Spinal cord (tissue), 10 donors: ENCODE measurements around the gene CELSR1. TPM values are rescaled to one million over a fixed set of nuclear protein-coding genes. Genes with fewer than 3 reads are reported as not detected.

Experiments used
- DNase-seq, 6 donors: peaks; one replicate each; pipeline versions ENCODE4 v3.0.0 to v3.0.0-alpha.2; 2013 to 2015; ENCODE audit warnings: low spot score in 6 of 6, low read depth in 4 of 6
- H3K27ac ChIP-seq: one replicate; pipeline ENCODE4 v1.5.1; 2013; ENCODE audit warnings: low read depth, low read length, control low read depth
- H3K27me3 ChIP-seq: one replicate; pipeline ENCODE4 v1.6.1; 2013; ENCODE audit warnings: low read length; ENCODE audit not compliant: control insufficient read depth, insufficient read depth
- H3K36me3 ChIP-seq: one replicate; pipeline ENCODE4 v1.6.1; 2013; ENCODE audit warnings: low read length; ENCODE audit not compliant: control insufficient read depth, insufficient read depth
- H3K4me1 ChIP-seq: one replicate; pipeline ENCODE4 v1.6.1; 2013; ENCODE audit warnings: low read length; ENCODE audit not compliant: control insufficient read depth, insufficient read depth
- H3K4me3 ChIP-seq: one replicate; pipeline ENCODE4 v1.5.1; 2013; ENCODE audit warnings: low read depth, low read length, control low read depth
- H3K9me3 ChIP-seq: one replicate; pipeline ENCODE4 v1.6.1; 2013; ENCODE audit warnings: low read length; ENCODE audit not compliant: control insufficient read depth, insufficient read depth
- WGBS: methylation state at CpG from one replicate; pipeline ENCODE4 v1.1.5; 2013; ENCODE audit warnings: missing lambda C conversion rate; ENCODE audit not compliant: insufficient coverage; 5-methylcytosine and 5-hydroxymethylcytosine counted together
- polyA plus RNA-seq, 2 donors: library from polyadenylated mRNA; unstranded; fragments of 120-200 nt; gene quantifications; one replicate each; pipeline ENCODE4 v1.2.1, GENCODE V29; 2013; ENCODE audit not compliant: insufficient read length in 2 of 2
- total RNA-seq, 2 donors: library from RNA; depleted of rRNA in 1 of 2; stranded (reverse); fragments of 120-200 nt in 1 of 2; fragments of >200 nt in 1 of 2; gene quantifications; one replicate each; pipeline versions ENCODE4 v1.2.3 to v1.2.4, GENCODE V29; 2013 to 2014
- donor health status: healthy.

The CELSR1 gene
- total and polyA plus RNA-seq, 4 donors, result 2.9 to 8.2 (median 6.6) TPM

GRCh38 chr22:46451741-46452140 lies 85.7 kb downstream of the CELSR1 start:
- DNase-seq, result peak in 1 of 6 donors; percentile 63
- 63% methylated on average over 11 of the region's 12 CpGs for WGBS
- H3K9me3 ChIP-seq, result no peaks in the 10 kb centered on the region

GRCh38 chr22:46450931-46451561 lies 86.4 kb downstream of the CELSR1 start:
- no peaks in the 10 kb centered on the region for H3K9me3 ChIP-seq
- H3K36me3 ChIP-seq, result peaks cover 9% of the 10 kb centered on the region
- no peak overlapping the region for H3K27ac ChIP-seq
- H3K27me3 ChIP-seq, result no peaks in the 10 kb centered on the region
- no peak overlapping the region for H3K4me3 ChIP-seq
- no peak for DNase-seq
- peaks cover 37% of the 10 kb centered on the region for H3K4me1 ChIP-seq
- 85% methylated on average over 14 of the region's 15 CpGs for WGBS

More at GRCh38 chr22:46451741-46452140, 85.7 kb downstream of the CELSR1 start:
- Histone ChIP-seq H3K36me3 (peaks cover 9% of the 10 kb centered on the region), H3K4me1 (peaks cover 37% of the 10 kb centered on the region), H3K27ac (no peak overlapping the region), H3K27me3 (no peaks in the 10 kb centered on the region), H3K4me3 (no peak overlapping the region)

DNA sequence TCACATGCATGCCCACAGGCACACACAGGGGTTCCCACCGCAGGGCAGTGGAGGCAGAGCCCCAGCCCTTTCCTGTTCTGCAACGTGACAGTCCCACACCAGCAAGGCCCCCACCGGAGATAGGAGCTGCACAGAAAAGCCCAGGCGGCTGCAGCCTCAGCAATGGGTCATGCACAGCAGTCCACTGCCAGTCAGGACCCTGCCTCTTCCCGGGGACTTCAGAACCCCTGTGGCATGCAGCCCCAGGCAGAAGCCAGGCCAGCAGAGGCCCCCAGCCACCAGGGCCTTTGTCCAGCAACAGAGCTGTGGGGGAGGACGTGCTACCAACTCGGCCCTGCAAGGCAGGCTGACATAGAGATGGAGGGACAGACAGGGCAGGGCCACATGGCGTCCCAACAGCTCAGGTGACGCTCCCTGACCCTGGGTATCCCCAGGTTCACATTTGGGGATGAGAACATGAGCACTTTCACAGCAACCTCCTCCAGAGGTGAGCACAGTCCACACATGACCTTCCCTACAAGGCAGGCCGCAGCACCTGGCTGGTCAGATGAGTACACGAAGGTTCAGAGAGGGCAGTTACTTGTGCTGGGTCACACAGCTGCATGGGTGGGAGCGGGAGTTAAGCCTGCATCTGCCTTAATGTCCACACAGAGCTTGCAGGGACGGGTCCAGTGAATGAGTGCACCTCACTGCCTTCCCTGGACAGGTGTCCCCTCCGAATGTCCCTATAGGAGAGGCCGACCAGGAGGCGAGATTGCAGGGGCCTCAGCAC lies 87.3 kb downstream of the CELSR1 start:
- H3K4me1 ChIP-seq, result peaks cover 37% of the 10 kb centered on the region
- no peak for DNase-seq
- 92% methylated on average over 15 of the region's 16 CpGs for WGBS

DNA sequence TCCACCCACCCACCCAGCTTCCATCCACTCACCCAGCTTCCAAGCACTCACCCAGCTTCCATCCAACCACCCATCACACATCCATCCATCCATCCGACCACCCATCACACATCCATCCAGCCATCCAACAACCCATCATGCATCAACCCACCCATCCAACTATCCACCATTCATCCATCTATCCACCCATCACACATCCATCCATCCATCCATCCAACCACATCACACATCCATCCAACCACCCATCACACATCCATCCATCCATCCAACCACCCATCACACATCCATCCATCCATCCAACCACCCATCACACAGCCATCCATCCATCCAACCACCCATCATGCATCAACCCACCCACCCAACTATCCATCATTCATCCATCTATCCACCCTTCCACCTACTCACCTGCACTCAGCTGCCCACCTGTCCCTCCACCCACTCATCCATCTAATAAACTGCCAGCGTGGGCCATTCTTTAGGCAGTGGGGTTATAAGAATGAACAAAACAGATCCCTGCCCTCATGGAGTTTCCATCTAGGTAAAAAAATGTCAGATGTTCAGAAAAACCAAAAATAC lies 88.2 kb downstream of the CELSR1 start:
- peaks cover 33% of the 10 kb centered on the region for H3K4me1 ChIP-seq
- H3K27me3 ChIP-seq, result no peaks in the 10 kb centered on the region
- H3K36me3 ChIP-seq, result peaks cover 5% of the 10 kb centered on the region
- DNase-seq, result no peak
- H3K9me3 ChIP-seq, result no peaks in the 10 kb centered on the region
- no peak overlapping the region for H3K27ac ChIP-seq
- no peak overlapping the region for H3K4me3 ChIP-seq
- 83% methylated on average over 1 of the region's 2 CpGs for WGBS

More for the DNA sequence above, 87.3 kb downstream of the CELSR1 start:
- H3K36me3 ChIP-seq, result peaks cover 9% of the 10 kb centered on the region
- H3K27me3 ChIP-seq, result no peaks in the 10 kb centered on the region
- no peaks in the 10 kb centered on the region for H3K9me3 ChIP-seq
- no peak overlapping the region for H3K4me3 ChIP-seq
- no peak overlapping the region for H3K27ac ChIP-seq

GRCh38 chr22:46448333-46448732 lies 89.1 kb downstream of the CELSR1 start:
- WGBS, result 96% methylated on average over 2 of the region's 6 CpGs

DNA sequence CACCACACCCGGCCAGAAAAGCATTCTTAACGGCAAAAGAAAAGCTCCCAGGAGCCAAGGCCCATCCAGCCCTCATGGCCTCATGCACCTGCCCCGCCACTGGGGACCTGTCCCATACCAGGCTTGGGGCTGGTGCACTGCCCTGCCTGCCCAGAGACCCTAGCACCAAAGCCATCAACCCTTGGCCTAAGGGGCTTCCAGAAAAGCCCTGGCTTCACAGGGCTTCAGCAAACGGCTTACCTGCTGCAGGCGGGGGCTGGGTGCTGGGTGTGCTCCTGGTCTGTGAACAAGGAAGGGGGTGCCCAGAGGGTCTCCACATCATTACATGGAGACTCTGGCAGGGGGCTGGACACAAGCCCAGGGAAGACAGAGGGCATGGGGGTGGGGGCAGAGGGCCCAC lies 89.5 kb downstream of the CELSR1 start:
- Histone ChIP-seq H3K27ac (no peak overlapping the region), H3K4me3 (no peak overlapping the region), H3K36me3 (peaks cover 2% of the 10 kb centered on the region), H3K4me1 (peaks cover 20% of the 10 kb centered on the region), H3K27me3 (no peaks in the 10 kb centered on the region), H3K9me3 (no peaks in the 10 kb centered on the region)
- WGBS, result 96% methylated on average over 4 of the region's 5 CpGs
- no peak for DNase-seq

More at GRCh38 chr22:46448333-46448732, 89.1 kb downstream of the CELSR1 start:
- H3K9me3 ChIP-seq, result no peaks in the 10 kb centered on the region
- DNase-seq, result no peak
- peaks cover 2% of the 10 kb centered on the region for H3K36me3 ChIP-seq
- no peak overlapping the region for H3K4me3 ChIP-seq
- H3K27me3 ChIP-seq, result no peaks in the 10 kb centered on the region
- H3K27ac ChIP-seq, result no peak overlapping the region
- peaks cover 24% of the 10 kb centered on the region for H3K4me1 ChIP-seq

DNA sequence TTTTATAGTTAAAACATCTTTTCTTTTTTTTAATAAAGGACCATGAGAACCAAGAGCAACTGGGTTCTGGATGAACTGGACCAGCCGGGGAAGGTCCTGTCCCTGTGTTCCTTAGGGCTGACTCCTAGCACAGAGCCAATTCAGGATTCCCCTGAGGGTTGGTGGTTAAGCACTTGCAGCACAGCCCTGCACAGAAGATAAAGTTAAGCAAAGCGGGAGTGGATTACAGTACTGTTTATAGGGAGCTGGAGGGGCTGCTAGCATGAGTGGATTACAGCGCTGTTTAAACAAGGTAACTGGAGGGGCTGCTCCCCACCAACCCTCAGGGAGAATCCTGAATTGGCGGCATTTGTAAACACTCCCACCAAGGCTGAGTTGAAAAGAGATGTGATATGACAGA lies 90.6 kb downstream of the CELSR1 start:
- DNase-seq, result peak in 1 of 6 donors; percentile 37
- WGBS, result 88% methylated on average over 1 of the region's 4 CpGs
- no peak overlapping the region for H3K27ac ChIP-seq
- no peaks in the 10 kb centered on the region for H3K9me3 ChIP-seq
- H3K4me3 ChIP-seq, result no peak overlapping the region
- H3K4me1 ChIP-seq, result peaks cover 9% of the 10 kb centered on the region
- H3K27me3 ChIP-seq, result no peaks in the 10 kb centered on the region
- peaks cover 4% of the 10 kb centered on the region for H3K36me3 ChIP-seq

DNA sequence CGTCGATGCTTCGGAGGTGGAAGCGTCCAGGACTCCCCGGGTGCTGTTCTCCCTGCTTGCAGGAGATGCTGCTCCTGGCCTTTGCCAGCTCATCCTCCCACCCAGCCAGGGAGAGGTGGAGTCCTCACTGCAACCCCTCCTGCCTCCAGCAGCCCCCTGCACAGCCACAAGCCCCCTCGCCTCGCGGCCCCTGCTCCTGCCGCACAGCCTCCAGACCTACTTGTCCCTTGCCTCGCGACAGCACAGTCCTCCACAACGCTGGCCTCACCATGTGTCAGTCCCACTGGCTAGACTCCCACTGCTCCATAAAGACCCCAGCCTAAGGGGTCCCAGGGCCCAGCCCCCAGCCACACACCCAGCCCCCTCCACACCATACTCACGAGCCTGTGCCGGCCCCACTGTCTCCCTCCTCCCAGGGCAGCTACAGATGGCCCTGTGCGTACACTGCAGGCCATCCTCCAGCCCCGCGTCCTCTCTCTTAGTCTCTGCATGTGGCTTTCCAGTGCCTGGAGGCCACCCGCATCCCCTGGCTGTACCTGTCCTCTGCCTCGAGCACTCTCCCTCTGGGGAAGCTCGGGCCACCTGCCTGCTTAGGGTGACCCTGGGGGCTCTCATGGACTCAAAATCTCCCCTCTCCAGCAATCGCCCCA lies 91.5 kb downstream of the CELSR1 start:
- Histone ChIP-seq H3K4me3 (no peak overlapping the region), H3K27me3 (no peaks in the 10 kb centered on the region), H3K27ac (no peak overlapping the region), H3K9me3 (no peaks in the 10 kb centered on the region), H3K36me3 (peaks cover 4% of the 10 kb centered on the region), H3K4me1 (peaks cover 1% of the 10 kb centered on the region)
- 78% methylated on average over 20 of the region's 21 CpGs for WGBS
- DNase-seq, result no peak

DNA sequence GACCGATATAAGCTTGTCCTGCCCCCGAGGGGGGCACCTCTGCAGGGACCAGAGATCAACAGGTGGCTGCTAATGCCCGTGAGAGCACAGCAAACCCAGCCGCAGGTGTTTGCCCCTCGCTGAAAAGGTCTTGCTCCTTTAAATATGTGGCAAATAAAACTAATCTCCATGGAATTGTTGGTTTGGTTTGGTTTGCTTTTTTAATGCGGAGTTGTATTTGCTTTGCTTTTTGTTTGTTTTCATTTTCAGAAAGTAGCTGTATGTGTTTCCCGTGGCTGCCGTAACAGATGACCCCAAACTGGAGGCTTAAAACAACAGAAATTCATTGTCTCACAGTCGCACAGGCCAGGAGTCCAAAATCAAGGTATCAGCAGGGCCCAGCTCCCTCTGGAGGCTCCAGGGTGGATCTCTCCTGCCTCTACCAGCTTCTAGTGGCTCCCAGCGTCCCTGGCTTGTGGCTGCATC lies 93.0 kb downstream of the CELSR1 start:
- Histone ChIP-seq H3K27me3 (no peaks in the 10 kb centered on the region), H3K4me3 (no peak overlapping the region), H3K4me1 (peaks cover 8% of the 10 kb centered on the region), H3K9me3 (no peaks in the 10 kb centered on the region), H3K36me3 (peaks cover 4% of the 10 kb centered on the region), H3K27ac (no peak overlapping the region)
- DNase-seq, result no peak
- WGBS, result 87% methylated on average over 7 of the region's 10 CpGs
